GM19099 (cell line): ENCODE measurements around the gene TRIM67.

Experiments used
- POLR2A ChIP-seq: IDR thresholded peaks from 3 replicates; pipeline ENCODE4 v1.6.1; 2011; ENCODE audit warnings: low read depth; ENCODE audit not compliant: insufficient read length; ENCODE audit errors: extremely low read depth

TRIM67 gene

GRCh38 chr1:231151811-231152210 is 10.0 kb upstream of the TRIM67 start:
- TF ChIP-seq POLR2A = no peak

GRCh38 chr1:231153726-231154125 is 8.1 kb upstream of the TRIM67 start:
- TF ChIP-seq POLR2A = no peak

GRCh38 chr1:231155808-231156207 is 6.0 kb upstream of the TRIM67 start:
- TF ChIP-seq POLR2A = no peak

GRCh38 chr1:231157311-231157710 is 4.5 kb upstream of the TRIM67 start:
- no peak for TF ChIP-seq POLR2A

- TF ChIP-seq POLR2A = no peak
These were observed 2.5 kb upstream of the TRIM67 start for GRCh38 chr1:231159202-231159962.

- no peak for TF ChIP-seq POLR2A
These were observed 1.7 kb upstream of the TRIM67 start for GRCh38 chr1:231159963-231160761.

- TF ChIP-seq POLR2A = no peak
These were observed 777 bp upstream of the TRIM67 start for GRCh38 chr1:231160895-231161666.

GRCh38 chr1:231162297-231162969 is 575 bp downstream of the TRIM67 start:
- TF ChIP-seq POLR2A = no peak

GRCh38 chr1:231162970-231163829 is 1.3 kb downstream of the TRIM67 start:
- no peak for TF ChIP-seq POLR2A

- no peak for TF ChIP-seq POLR2A
These were observed 2.1 kb downstream of the TRIM67 start for GRCh38 chr1:231163830-231164427.

- no peak for TF ChIP-seq POLR2A
These were observed 3.5 kb downstream of the TRIM67 start for GRCh38 chr1:231165371-231165770.

GRCh38 chr1:231166398-231166797 is 4.5 kb downstream of the TRIM67 start:
- TF ChIP-seq POLR2A = no peak

GRCh38 chr1:231170875-231171274 is 9.0 kb downstream of the TRIM67 start:
- no peak for TF ChIP-seq POLR2A
